Measurements from ENCODE around the gene OTX1.

GRCh38 chr2:63050334-63051041 lies at the start of gene OTX1:
- TF ChIP-seq CTCF (conservative IDR thresholded peaks at IDR 0.05; ENCODE audit: low read length) (no peak), EZH2phosphoT487 (IDR thresholded peaks at IDR 0.05; ENCODE audit: borderline replicate concordance) (no peak)

Data from Loucy (cell line).